Keratinocyte (primary cell): ENCODE results near the gene GSN. TPM values are rescaled to one million over a fixed set of nuclear protein-coding genes. Genes with fewer than 3 reads are reported as not detected.

Experiments
- DNase-seq: peaks from one replicate; pipeline ENCODE4 v3.0.0-alpha.2; 2011; ENCODE audit warnings: low read depth, missing footprints, low spot score
- FAIRE-seq: peaks from 2 replicates; lab custom pipeline; 2011; peaks lifted over from hg19 to GRCh38; lab: Jason Lieb, UNC
- H2AFZ ChIP-seq: 2 replicates; pipeline ENCODE4 v1.6.0; 2012; ENCODE audit warnings: low read length, control low read depth, inconsistent platforms; ENCODE audit not compliant: control insufficient read depth
- H3K27ac ChIP-seq: 2 replicates; pipeline ENCODE4 v1.5.1; 2011; ENCODE audit warnings: low read length; ENCODE audit not compliant: control insufficient read depth, insufficient read depth
- H3K27me3 ChIP-seq: 3 replicates; pipeline ENCODE4 v1.6.0; 2011; ENCODE audit warnings: low read length; ENCODE audit not compliant: control insufficient read depth, insufficient read depth; ENCODE audit errors: extremely low read depth
- H3K36me3 ChIP-seq, 2 experiments: 2 replicates in 1 of 2; 3 replicates in 1 of 2; pipeline ENCODE4 v1.5.1; 2011; ENCODE audit warnings: low read length in 2 of 2, mild to moderate bottlenecking in 1 of 2; ENCODE audit not compliant: control insufficient read depth in 2 of 2, insufficient read depth in 2 of 2; ENCODE audit errors: extremely low read depth in 1 of 2
- H3K4me1 ChIP-seq: 3 replicates; pipeline ENCODE4 v1.5.1; 2011; ENCODE audit warnings: low read length; ENCODE audit not compliant: control insufficient read depth, insufficient read depth; ENCODE audit errors: extremely low read depth
- H3K4me2 ChIP-seq: 3 replicates; pipeline ENCODE4 v1.6.0; 2011; ENCODE audit warnings: low read depth, low read length; ENCODE audit not compliant: control insufficient read depth, insufficient read depth; ENCODE audit errors: extremely low read depth
- H3K4me3 ChIP-seq, 3 experiments: fragments of 200-600 bp in 1 of 3; sonication (generic) in 1 of 3; 2 replicates in 2 of 3; 3 replicates in 1 of 3; pipeline ENCODE4 v1.5.1; 2011 to 2016; ENCODE audit warnings: low read length in 3 of 3, mild to moderate bottlenecking in 3 of 3, control low read depth in 2 of 3, inconsistent platforms in 1 of 3, low read depth in 1 of 3, mixed read lengths in 1 of 3, mixed run types in 1 of 3, moderate library complexity in 1 of 3; ENCODE audit not compliant: control insufficient read depth in 2 of 3, insufficient read depth in 2 of 3; ENCODE audit errors: extremely low read depth in 1 of 3
- H3K79me2 ChIP-seq: 2 replicates; pipeline ENCODE4 v1.6.0; 2012; ENCODE audit warnings: low read length; ENCODE audit not compliant: control insufficient read depth, insufficient read depth
- H3K9ac ChIP-seq: 3 replicates; pipeline ENCODE4 v1.6.0; 2011; ENCODE audit warnings: low read length; ENCODE audit not compliant: control insufficient read depth, insufficient read depth; ENCODE audit errors: extremely low read depth
- H3K9me1 ChIP-seq: 3 replicates; pipeline ENCODE4 v1.6.0; 2011; ENCODE audit warnings: low read length; ENCODE audit not compliant: control insufficient read depth, insufficient read depth; ENCODE audit errors: extremely low read depth
- H3K9me3 ChIP-seq: 2 replicates; pipeline ENCODE4 v1.5.1; 2012; ENCODE audit warnings: low read depth, low read length; ENCODE audit not compliant: control insufficient read depth
- H4K20me1 ChIP-seq: 3 replicates; pipeline ENCODE4 v1.6.0; 2011; ENCODE audit warnings: low read length; ENCODE audit not compliant: control insufficient read depth, insufficient read depth; ENCODE audit errors: extremely low read depth
- CTCF ChIP-seq, 3 experiments: IDR thresholded peaks in 1 of 3; conservative IDR thresholded peaks in 1 of 3; optimal IDR thresholded peaks in 1 of 3; 2 replicates in 2 of 3; 3 replicates in 1 of 3; pipeline versions ENCODE3 to v1.5.1; 2011; ENCODE audit warnings: low read length in 3 of 3, mild to moderate bottlenecking in 3 of 3, moderate library complexity in 2 of 3, control low read depth in 1 of 3, inconsistent platforms in 1 of 3; ENCODE audit not compliant: insufficient read depth in 2 of 3; ENCODE audit errors: extremely low read depth in 1 of 3
- EZH2 ChIP-seq: IDR thresholded peaks from one replicate; pipeline ENCODE4 v1.6.1; 2012; ENCODE audit warnings: inconsistent platforms, mild to moderate bottlenecking, low read length, moderate library complexity
- dilution Hi-C: fragments of 300-500 bp; cut with MboI; formaldehyde crosslinking; loops from one replicate; pipeline ENCODE4 v1.7.0; 2020; ENCODE audit warnings: low sequenced_read_pairs; ENCODE audit not compliant: extremely low pct_ligation_motif_present
- polyA plus RNA-seq, 5 experiments: library from polyadenylated mRNA; depleted of rRNA in 3 of 5; stranded (reverse) in 3 of 5; stranded (forward) in 1 of 5; unstranded in 1 of 5; fragments of >200 nt; gene quantifications; 1 replicate in 1 of 5; 2 replicates in 3 of 5; 3 replicates in 1 of 5; pipeline versions ENCODE4 v1.2.1 to v1.2.3, GENCODE V29; 2011 to 2012; ENCODE audit warnings: missing spikeins in 2 of 5, low read depth in 1 of 5, low replicate concordance in 1 of 5

The GSN gene
- polyA plus RNA-seq, 1 donor (not counting 4 experiments of a cell fraction or from before 2014, with no cell fraction given), result 166 TPM

- no peaks in the 10 kb centered on the region for H3K79me2 ChIP-seq
- dilution Hi-C loops, result no loop called here
- no peak for FAIRE-seq
- no peak for DNase-seq
- no peak for TF ChIP-seq CTCF (optimal IDR thresholded peaks at IDR 0.05 in 1 of 3, IDR thresholded peaks at IDR 0.05 in 1 of 3, conservative IDR thresholded peaks at IDR 0.05 in 1 of 3; ENCODE audit: extremely low read depth in 1 of 3, insufficient read depth in 2 of 3, low read length in 3 of 3)
- TF ChIP-seq EZH2, result no peak
- no peaks in the 10 kb centered on the region for H3K9me3 ChIP-seq
- no peak overlapping the region for H3K27ac ChIP-seq
- no peaks in the 10 kb centered on the region for H4K20me1 ChIP-seq
- H3K4me1 ChIP-seq, result peaks cover 7% of the 10 kb centered on the region
- peaks cover 11 to 37% of the 10 kb centered on the region in 2 experiments for H3K36me3 ChIP-seq
- H3K4me2 ChIP-seq, result no peak overlapping the region
- H3K27me3 ChIP-seq, result no peaks in the 10 kb centered on the region
- no peak overlapping the region for H2AFZ ChIP-seq
- H3K9ac ChIP-seq, result no peak overlapping the region
- no peak overlapping the region for H3K4me3 ChIP-seq
- no peaks in the 10 kb centered on the region for H3K9me1 ChIP-seq
Observed at GRCh38 chr9:121302341-121302740, 34.4 kb downstream of the GSN start.

GRCh38 chr9:121302786-121303185, 34.8 kb downstream of the GSN start:
- Histone ChIP-seq H3K27me3 (no peaks in the 10 kb centered on the region), H3K9ac (no peak overlapping the region), H3K36me3 (peaks cover 11 to 41% of the 10 kb centered on the region in 2 experiments), H3K27ac (no peak overlapping the region), H4K20me1 (no peaks in the 10 kb centered on the region), H3K9me3 (no peaks in the 10 kb centered on the region), H3K9me1 (no peaks in the 10 kb centered on the region), H3K79me2 (no peaks in the 10 kb centered on the region), H3K4me2 (no peak overlapping the region), H3K4me1 (peaks cover 7% of the 10 kb centered on the region), H3K4me3 (no peak overlapping the region), H2AFZ (no peak overlapping the region)
- dilution Hi-C loops, result no loop called here
- no peak for FAIRE-seq
- DNase-seq, result no peak
- TF ChIP-seq EZH2 (no peak), CTCF (optimal IDR thresholded peaks at IDR 0.05 in 1 of 3, IDR thresholded peaks at IDR 0.05 in 1 of 3, conservative IDR thresholded peaks at IDR 0.05 in 1 of 3; ENCODE audit: extremely low read depth in 1 of 3, insufficient read depth in 2 of 3, low read length in 3 of 3) (no peak)
